Measurements from ENCODE around the gene DNAJC2.

Gene DNAJC2

DNA sequence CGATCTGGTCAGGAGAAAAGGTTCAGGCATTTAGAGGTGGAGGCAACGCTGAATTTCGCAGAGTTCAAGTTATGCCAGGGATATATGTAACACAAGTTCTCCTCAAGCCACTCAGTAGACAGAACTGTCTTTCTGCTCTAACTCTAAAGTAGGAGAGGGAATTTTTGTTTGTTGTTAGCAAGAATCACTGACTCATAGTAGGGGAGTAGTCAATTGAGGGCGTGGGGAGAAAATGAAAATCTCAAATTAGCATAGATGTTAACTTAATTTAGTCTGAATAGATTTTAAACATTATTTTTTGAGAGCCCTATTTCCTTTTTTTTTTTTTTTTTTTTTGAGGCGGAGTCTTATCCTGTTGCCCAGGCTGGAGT, 37.5 kb upstream of the DNAJC2 start:
- Histone ChIP-seq H3F3A (ENCODE audit: insufficient read depth, low read length) (no peaks in the 10 kb centered on the region), H3K4me3 (ENCODE audit: low read depth, low read length, poor library complexity, severe bottlenecking) (no peak overlapping the region), H2AFZ (ENCODE audit: low read length) (no peak overlapping the region), H3K36me3 (ENCODE audit: insufficient read depth, low read length) (no peaks in the 10 kb centered on the region), H3K9me3 (ENCODE audit: low read length) (no peaks in the 10 kb centered on the region), H3K9ac (ENCODE audit: low read length) (no peak overlapping the region), H3K27ac (ENCODE audit: low read depth, low read length, poor library complexity, severe bottlenecking) (no peak overlapping the region), H3K27me3 (ENCODE audit: insufficient read depth, low read length) (no peaks in the 10 kb centered on the region; the same call in 1 of the 2 replicates), H3K9me2 (ENCODE audit: low read depth, low read length) (no peaks in the 10 kb centered on the region), H4K20me1 (ENCODE audit: insufficient read depth, low read length) (no peaks in the 10 kb centered on the region), H3K4me2 (ENCODE audit: low read length) (no peak overlapping the region), H3K79me2 (ENCODE audit: insufficient read depth, low read length) (no peaks in the 10 kb centered on the region), H3K4me1 (ENCODE audit: insufficient read depth, low read length, severe bottlenecking) (no peaks in the 10 kb centered on the region)
- TF ChIP-seq EZH2 (IDR thresholded peaks at IDR 0.05; ENCODE audit: borderline replicate concordance, low read length) = no peak

GRCh38 chr7:103381280-103382031, 36.9 kb upstream of the DNAJC2 start:
- Histone ChIP-seq H3K4me3 (ENCODE audit: low read depth, low read length, poor library complexity, severe bottlenecking) (no peak overlapping the region), H3K36me3 (ENCODE audit: insufficient read depth, low read length) (no peaks in the 10 kb centered on the region), H3K9me2 (ENCODE audit: low read depth, low read length) (no peaks in the 10 kb centered on the region), H3K9me3 (ENCODE audit: low read length) (no peaks in the 10 kb centered on the region), H3K4me1 (ENCODE audit: insufficient read depth, low read length, severe bottlenecking) (no peaks in the 10 kb centered on the region), H3F3A (ENCODE audit: insufficient read depth, low read length) (no peaks in the 10 kb centered on the region), H3K27me3 (ENCODE audit: insufficient read depth, low read length) (no peaks in the 10 kb centered on the region; the same call in 1 of the 2 replicates), H2AFZ (ENCODE audit: low read length) (no peak overlapping the region), H4K20me1 (ENCODE audit: insufficient read depth, low read length) (no peaks in the 10 kb centered on the region), H3K27ac (ENCODE audit: low read depth, low read length, poor library complexity, severe bottlenecking) (no peak overlapping the region), H3K4me2 (ENCODE audit: low read length) (no peak overlapping the region), H3K9ac (ENCODE audit: low read length) (no peak overlapping the region), H3K79me2 (ENCODE audit: insufficient read depth, low read length) (no peaks in the 10 kb centered on the region)
- TF ChIP-seq EZH2 (IDR thresholded peaks at IDR 0.05; ENCODE audit: borderline replicate concordance, low read length) = no peak
- TF ChIP-seq, protein P1, sequence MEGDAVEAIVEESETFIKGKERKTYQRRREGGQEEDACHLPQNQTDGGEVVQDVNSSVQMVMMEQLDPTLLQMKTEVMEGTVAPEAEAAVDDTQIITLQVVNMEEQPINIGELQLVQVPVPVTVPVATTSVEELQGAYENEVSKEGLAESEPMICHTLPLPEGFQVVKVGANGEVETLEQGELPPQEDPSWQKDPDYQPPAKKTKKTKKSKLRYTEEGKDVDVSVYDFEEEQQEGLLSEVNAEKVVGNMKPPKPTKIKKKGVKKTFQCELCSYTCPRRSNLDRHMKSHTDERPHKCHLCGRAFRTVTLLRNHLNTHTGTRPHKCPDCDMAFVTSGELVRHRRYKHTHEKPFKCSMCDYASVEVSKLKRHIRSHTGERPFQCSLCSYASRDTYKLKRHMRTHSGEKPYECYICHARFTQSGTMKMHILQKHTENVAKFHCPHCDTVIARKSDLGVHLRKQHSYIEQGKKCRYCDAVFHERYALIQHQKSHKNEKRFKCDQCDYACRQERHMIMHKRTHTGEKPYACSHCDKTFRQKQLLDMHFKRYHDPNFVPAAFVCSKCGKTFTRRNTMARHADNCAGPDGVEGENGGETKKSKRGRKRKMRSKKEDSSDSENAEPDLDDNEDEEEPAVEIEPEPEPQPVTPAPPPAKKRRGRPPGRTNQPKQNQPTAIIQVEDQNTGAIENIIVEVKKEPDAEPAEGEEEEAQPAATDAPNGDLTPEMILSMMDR (IDR thresholded peaks at IDR 0.05; ENCODE audit: low read length) = no peak

DNA sequence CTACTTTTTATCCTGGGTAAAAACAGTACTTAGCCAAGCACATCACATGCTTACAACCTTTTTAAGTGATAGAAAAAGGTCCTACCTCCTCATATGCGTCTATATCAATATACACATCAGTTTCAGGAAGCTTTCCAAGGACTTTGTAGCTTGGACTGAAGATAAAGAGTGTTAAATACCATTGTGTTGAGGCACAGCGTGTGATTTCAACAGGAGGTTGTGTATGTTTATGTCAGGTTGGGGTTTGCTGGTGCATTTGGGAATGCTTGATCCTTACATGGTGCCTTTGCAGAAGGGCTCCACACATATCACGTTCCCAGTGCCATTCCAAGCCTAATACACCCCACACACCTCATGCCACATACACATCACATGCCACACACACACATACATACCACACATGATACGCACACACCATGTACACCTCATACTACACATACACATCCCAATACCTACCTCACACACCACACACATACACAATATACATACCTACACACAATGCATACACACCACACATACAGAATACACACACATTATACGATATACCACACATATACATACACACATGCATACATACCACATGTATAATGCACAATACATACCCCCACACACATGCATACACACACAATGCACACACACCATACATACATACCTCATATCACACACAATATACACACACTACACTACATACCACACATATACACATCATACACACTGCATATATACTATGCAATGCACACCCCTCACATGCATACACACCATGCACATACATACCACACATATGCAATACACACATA, 36.0 kb upstream of the DNAJC2 start:
- Histone ChIP-seq H3K4me1 (ENCODE audit: insufficient read depth, low read length, severe bottlenecking) (no peaks in the 10 kb centered on the region), H3K9ac (ENCODE audit: low read length) (no peak overlapping the region), H3K9me3 (ENCODE audit: low read length) (no peaks in the 10 kb centered on the region), H3K9me2 (ENCODE audit: low read depth, low read length) (no peaks in the 10 kb centered on the region), H2AFZ (ENCODE audit: low read length) (no peak overlapping the region), H3K27ac (ENCODE audit: low read depth, low read length, poor library complexity, severe bottlenecking) (no peak overlapping the region), H3K4me3 (ENCODE audit: low read depth, low read length, poor library complexity, severe bottlenecking) (no peak overlapping the region), H4K20me1 (ENCODE audit: insufficient read depth, low read length) (no peaks in the 10 kb centered on the region), H3K4me2 (ENCODE audit: low read length) (no peak overlapping the region), H3K27me3 (ENCODE audit: insufficient read depth, low read length) (no peaks in the 10 kb centered on the region; the same call in 1 of the 2 replicates), H3K79me2 (ENCODE audit: insufficient read depth, low read length) (no peaks in the 10 kb centered on the region), H3F3A (ENCODE audit: insufficient read depth, low read length) (no peaks in the 10 kb centered on the region), H3K36me3 (ENCODE audit: insufficient read depth, low read length) (no peaks in the 10 kb centered on the region)
- TF ChIP-seq, protein P1 (IDR thresholded peaks at IDR 0.05; ENCODE audit: low read length) = no peak
- TF ChIP-seq EZH2 (IDR thresholded peaks at IDR 0.05; ENCODE audit: borderline replicate concordance, low read length) = no peak
